Spinal cord (tissue), 10 donors: ENCODE data around the gene GLB1L. TPM values are rescaled to one million over a fixed set of nuclear protein-coding genes. Genes with fewer than 3 reads are reported as not detected.

ENCODE experiments used
- DNase-seq, 6 donors: peaks; one replicate each; pipeline versions ENCODE4 v3.0.0 to v3.0.0-alpha.2; 2013 to 2015; ENCODE audit warnings: low spot score in 6 of 6, low read depth in 4 of 6
- H3K27ac ChIP-seq: one replicate; pipeline ENCODE4 v1.5.1; 2013; ENCODE audit warnings: low read depth, low read length, control low read depth
- H3K27me3 ChIP-seq: one replicate; pipeline ENCODE4 v1.6.1; 2013; ENCODE audit warnings: low read length; ENCODE audit not compliant: control insufficient read depth, insufficient read depth
- H3K36me3 ChIP-seq: one replicate; pipeline ENCODE4 v1.6.1; 2013; ENCODE audit warnings: low read length; ENCODE audit not compliant: control insufficient read depth, insufficient read depth
- H3K4me1 ChIP-seq: one replicate; pipeline ENCODE4 v1.6.1; 2013; ENCODE audit warnings: low read length; ENCODE audit not compliant: control insufficient read depth, insufficient read depth
- H3K4me3 ChIP-seq: one replicate; pipeline ENCODE4 v1.5.1; 2013; ENCODE audit warnings: low read depth, low read length, control low read depth
- H3K9me3 ChIP-seq: one replicate; pipeline ENCODE4 v1.6.1; 2013; ENCODE audit warnings: low read length; ENCODE audit not compliant: control insufficient read depth, insufficient read depth
- WGBS: methylation state at CpG from one replicate; pipeline ENCODE4 v1.1.5; 2013; ENCODE audit warnings: missing lambda C conversion rate; ENCODE audit not compliant: insufficient coverage; 5-methylcytosine and 5-hydroxymethylcytosine counted together
- polyA plus RNA-seq, 2 donors: library from polyadenylated mRNA; unstranded; fragments of 120-200 nt; gene quantifications; one replicate each; pipeline ENCODE4 v1.2.1, GENCODE V29; 2013; ENCODE audit not compliant: insufficient read length in 2 of 2
- total RNA-seq, 2 donors: library from RNA; depleted of rRNA in 1 of 2; stranded (reverse); fragments of 120-200 nt in 1 of 2; fragments of >200 nt in 1 of 2; gene quantifications; one replicate each; pipeline versions ENCODE4 v1.2.3 to v1.2.4, GENCODE V29; 2013 to 2014
- donor health status: healthy.

Gene GLB1L
- total and polyA plus RNA-seq, 4 donors = 9.4 to 22.1 (median 11.7) TPM

DNA sequence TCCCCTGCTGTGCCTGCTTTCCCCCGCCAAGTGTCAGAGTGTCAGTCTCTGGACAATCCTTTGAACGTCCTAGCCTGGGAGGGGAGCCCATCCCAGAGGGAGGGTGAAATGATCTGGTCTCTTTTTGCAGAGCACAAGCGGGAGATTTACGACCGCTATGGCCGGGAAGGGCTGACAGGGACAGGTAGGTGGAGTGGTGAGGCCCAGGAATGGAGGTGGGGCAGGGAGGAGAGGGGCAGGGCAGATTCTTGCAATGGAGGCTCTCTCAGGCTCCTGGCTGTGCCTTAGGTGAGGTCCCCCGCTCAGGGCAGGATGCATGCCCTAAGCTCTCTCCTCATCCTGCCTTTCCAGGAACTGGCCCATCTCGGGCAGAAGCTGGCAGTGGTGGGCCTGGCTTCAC, 36.3 kb upstream of the GLB1L start:
- Histone ChIP-seq H3K36me3 (peaks cover 58% of the 10 kb centered on the region), H3K27me3 (no peaks in the 10 kb centered on the region), H3K9me3 (no peaks in the 10 kb centered on the region), H3K4me1 (peaks cover 70% of the 10 kb centered on the region), H3K27ac (no peak overlapping the region), H3K4me3 (no peak overlapping the region)
- DNase-seq = no peak
- 58% methylated on average over 8 of the region's 8 CpGs for WGBS

DNA sequence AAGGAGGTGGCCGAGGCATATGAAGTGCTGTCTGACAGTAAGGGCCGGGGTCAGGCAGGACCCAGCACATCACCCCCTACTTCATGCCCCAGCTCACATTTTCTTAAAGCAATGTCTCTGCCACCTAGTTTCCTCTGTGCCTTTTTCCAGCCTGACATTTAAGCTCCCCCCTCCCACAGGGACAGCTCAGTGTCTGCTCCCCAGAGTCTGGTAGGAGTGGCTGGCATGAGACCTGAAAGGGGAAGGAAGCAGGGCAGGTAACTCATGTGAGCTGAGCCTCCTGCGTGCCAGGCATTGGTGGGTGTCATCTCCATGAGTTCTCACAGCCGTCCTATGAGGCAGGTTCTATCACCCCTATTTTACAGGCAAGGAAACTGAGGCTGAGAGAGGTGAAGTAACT, 35.4 kb upstream of the GLB1L start:
- 93% methylated on average over 2 of the region's 4 CpGs for WGBS
- peaks cover 63% of the 10 kb centered on the region for H3K4me1 ChIP-seq
- no peak overlapping the region for H3K4me3 ChIP-seq
- H3K27me3 ChIP-seq = no peaks in the 10 kb centered on the region
- no peak for DNase-seq
- peaks cover 51% of the 10 kb centered on the region for H3K36me3 ChIP-seq
- H3K27ac ChIP-seq = peak overlapping the region; percentile 90
- H3K9me3 ChIP-seq = no peaks in the 10 kb centered on the region

DNA sequence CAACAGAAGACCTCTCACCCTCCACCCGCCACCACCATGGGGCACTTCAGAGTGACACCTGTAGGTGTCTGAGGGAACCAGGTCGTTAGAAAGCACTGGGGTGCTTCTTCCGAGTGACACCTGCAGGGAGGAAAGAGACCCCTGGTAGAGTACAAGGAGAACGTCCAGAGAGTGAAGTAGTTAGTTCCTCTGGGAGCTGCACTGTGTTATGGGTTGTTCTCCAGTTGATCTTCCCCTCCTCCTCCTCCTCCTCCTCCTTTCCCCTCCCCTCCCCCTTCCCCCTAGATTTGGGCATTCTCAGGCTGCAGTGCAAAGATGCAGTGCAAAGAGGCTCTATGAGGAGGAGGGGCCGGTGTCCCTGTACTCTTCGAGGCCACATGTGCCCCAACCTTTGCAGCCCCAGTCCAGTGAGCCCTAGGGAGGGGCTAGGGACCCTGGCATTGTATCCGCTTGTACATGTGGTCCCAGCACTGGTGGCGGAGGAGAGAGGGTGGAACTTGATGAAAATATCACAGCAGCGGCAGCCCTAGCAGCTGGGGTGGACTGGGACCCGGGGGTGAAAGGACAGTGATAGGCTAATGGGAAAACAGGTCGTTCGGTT, 34.8 kb upstream of the GLB1L start:
- peaks cover 45% of the 10 kb centered on the region for H3K36me3 ChIP-seq
- H3K27me3 ChIP-seq = no peaks in the 10 kb centered on the region
- no peak for DNase-seq
- 68% methylated on average over 6 of the region's 12 CpGs for WGBS
- no peaks in the 10 kb centered on the region for H3K9me3 ChIP-seq
- H3K4me3 ChIP-seq = peak overlapping the region; percentile 84
- H3K27ac ChIP-seq = peak overlapping the region; percentile 90
- H3K4me1 ChIP-seq = peaks cover 56% of the 10 kb centered on the region

DNA sequence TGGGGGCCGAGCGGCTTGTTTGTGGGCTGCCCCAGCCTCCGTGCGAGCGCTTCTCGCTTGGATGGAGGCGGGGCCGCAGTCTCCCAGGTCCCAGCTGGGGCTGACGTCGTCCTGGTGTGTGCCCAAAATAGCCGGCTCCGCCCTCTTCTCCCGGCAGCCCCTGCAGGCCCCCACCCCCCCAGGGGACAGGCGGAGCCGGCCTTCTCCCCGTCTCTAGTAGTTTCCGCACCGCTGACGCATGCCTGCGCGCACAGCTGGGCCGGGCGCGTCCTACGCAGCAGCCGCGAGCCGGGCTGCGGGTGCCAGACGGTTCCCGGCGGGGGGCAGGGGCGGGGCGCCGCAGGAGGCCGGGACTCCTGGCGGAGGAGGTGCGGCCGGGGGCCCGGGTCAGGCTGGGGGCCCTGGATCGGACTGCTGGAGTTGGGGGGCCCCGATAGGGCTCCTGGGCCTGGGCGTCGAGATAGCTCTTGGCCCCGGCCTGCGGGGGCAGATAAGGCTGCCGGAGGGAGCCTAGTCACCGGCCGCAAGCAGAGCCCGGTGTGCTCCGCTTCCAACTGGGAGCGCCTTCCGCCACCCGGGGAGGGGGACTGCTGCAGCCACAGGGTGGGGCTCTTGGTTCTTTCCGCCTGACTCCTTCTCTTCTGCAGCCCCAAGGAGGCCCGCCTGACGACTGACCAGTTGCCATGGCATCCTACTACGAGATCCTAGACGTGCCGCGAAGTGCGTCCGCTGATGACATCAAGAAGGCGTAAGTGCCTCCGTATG, 34.1 kb upstream of the GLB1L start, which contains the start of gene DNAJB2:
TSS of gene DNAJB2 (plus strand) at position 216 of the 765 bp plus-strand sequence. CDS start at position 684, 468 bp downstream.
- Histone ChIP-seq H3K4me1 (peaks cover 50% of the 10 kb centered on the region), H3K27ac (peak within 1 kb of the TSS; percentile 96), H3K27me3 (peaks cover 4% of the 10 kb centered on the region), H3K36me3 (peaks cover 38% of the 10 kb centered on the region), H3K9me3 (no peaks in the 10 kb centered on the region), H3K4me3 (peak within 1 kb of the TSS; percentile 84)
- DNase-seq = peak in 5 of 6 donors; percentile 90 to 99 (median 93)
- WGBS = under 1% methylated on average over 59 of the region's 65 CpGs

DNA sequence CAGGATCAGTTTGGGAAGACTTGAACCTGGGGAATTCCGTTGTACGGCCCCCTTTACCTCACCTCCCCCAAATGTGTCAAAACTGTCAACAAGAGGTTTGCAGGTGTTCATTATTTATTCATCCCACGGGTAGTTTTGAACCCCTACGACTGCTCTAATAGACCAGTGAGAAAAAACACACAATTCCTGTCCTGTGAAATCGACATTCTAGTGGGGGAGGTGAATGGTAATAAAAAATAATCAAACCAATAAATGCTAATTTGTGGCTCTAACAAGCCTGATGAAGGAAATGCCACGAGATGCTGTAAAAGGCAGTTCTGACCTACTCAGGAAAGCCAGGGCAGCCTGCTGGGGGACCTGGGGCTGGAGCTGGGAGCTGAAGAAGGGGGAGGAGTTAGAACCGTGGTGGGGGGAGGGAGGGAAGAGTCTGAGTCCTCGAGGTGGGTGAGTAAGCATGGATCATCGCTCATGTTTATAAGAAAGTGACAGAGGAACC, 33.5 kb upstream of the GLB1L start:
- Histone ChIP-seq H3K27me3 (peaks cover 8% of the 10 kb centered on the region), H3K9me3 (no peaks in the 10 kb centered on the region), H3K36me3 (peaks cover 32% of the 10 kb centered on the region), H3K4me3 (peak overlapping the region; percentile 84), H3K27ac (peak overlapping the region; percentile 96), H3K4me1 (peaks cover 50% of the 10 kb centered on the region)
- peak in 1 of 6 donors; percentile 22 for DNase-seq
- 15% methylated on average over 6 of the region's 9 CpGs for WGBS

DNA sequence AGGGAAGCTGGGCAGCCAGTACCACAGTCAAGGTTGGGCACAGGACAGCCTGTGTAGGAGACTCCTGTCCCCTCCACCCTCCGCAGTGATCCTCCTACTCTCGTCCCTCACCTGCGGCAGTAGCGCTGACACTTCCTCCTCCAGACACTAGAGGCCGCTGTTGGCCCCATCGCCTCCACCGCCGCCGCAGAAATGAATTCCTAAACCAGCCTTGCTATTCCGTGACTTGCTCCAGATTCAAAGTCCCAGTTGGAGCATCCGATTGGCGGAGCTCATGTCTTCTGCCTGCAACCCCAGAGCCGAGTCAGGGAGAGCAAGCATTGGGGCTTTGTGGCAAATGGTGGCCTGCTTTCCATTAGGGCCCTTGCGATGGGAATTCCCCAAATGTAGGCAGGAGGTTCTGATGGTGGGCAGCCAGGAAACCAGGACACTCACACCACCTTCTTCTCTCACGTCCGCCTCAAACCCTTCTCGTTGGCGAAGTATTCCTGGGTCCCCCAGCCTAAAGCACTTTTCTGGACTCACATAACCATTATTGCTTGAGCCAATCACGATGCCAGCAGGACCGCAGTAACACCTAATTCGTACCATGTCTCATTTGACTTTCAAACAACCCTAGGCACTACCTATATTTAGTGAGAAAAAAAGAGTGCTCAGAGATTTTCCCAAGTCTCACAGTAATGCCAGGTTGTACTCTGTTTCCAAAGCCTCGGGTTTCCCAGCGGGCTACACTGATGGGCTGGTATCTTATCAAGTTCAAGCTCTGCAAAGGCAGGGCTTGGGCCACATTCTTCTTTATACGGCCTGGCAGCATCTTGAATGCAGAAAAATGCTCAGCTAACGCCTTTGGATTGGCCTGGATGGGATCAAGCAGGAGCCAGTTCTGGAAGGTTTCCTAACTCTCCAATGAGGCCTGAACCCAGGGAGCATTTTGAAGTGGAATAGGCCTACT, 32.7 kb upstream of the GLB1L start:
- H3K9me3 ChIP-seq = no peaks in the 10 kb centered on the region
- H3K27ac ChIP-seq = peak overlapping the region; percentile 96
- H3K4me3 ChIP-seq = no peak overlapping the region
- peaks cover 8% of the 10 kb centered on the region for H3K27me3 ChIP-seq
- WGBS = 21% methylated on average over 22 of the region's 25 CpGs
- H3K4me1 ChIP-seq = peaks cover 47% of the 10 kb centered on the region
- peaks cover 24% of the 10 kb centered on the region for H3K36me3 ChIP-seq
- peak in 3 of 6 donors; percentile 72 to 95 (median 92) for DNase-seq

DNA sequence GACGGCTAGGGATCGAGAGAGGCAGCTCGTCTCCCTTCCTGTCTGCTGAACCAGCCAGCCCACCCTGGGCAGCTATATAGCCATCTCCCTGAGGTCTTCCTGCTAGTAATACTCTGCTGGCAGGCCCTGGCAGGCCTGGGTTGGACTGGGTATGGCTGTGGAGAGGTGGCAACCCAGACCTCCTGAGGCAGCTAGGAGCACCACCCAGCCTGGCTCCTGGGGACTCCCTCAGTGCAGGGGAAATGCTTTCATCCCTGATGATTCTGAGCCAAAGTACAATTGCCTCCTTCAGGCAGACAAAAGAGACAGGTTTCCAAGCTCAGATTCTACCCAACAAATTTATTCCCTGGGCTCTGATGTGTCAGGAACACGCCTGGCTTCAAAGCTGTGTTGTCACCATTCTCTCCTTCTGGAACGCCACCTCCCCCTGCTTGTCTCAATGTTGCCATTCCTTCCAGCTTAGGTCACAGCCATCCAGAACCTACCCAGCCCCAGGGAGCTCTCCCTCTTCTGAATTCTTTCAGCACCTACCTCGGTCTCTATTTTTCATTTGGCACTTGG, 29.2 kb upstream of the GLB1L start:
- H3K9me3 ChIP-seq = no peaks in the 10 kb centered on the region
- no peak overlapping the region for H3K4me3 ChIP-seq
- peaks cover 18% of the 10 kb centered on the region for H3K27me3 ChIP-seq
- H3K36me3 ChIP-seq = no peaks in the 10 kb centered on the region
- peaks cover 18% of the 10 kb centered on the region for H3K4me1 ChIP-seq
- WGBS = 34% methylated on average over 2 of the region's 6 CpGs
- DNase-seq = no peak
- no peak overlapping the region for H3K27ac ChIP-seq

DNA sequence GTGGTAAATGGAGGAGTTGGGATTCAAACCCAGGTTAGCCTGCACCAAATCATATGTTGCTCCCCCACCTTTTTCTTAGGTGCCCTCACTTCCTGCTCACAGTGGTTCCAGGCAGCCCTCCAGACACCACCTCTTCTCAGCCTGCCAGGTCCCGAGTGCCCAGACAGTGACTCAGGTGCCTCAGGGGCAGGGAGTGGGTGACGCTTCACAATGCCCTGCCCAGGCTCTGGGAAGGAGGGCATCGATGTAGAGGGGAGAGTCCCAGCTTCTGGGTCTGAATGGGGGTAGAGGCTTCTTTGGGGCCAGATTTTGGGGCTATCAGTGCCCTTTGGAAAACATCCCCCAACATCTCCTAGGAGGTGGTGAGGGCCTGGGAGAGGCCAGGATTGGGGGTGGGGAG, 28.7 kb upstream of the GLB1L start:
- Histone ChIP-seq H3K4me3 (no peak overlapping the region), H3K27ac (no peak overlapping the region), H3K36me3 (no peaks in the 10 kb centered on the region), H3K27me3 (peaks cover 18% of the 10 kb centered on the region), H3K9me3 (no peaks in the 10 kb centered on the region), H3K4me1 (peaks cover 16% of the 10 kb centered on the region)
- WGBS = 60% methylated on average over 1 of the region's 3 CpGs
- no peak for DNase-seq

DNA sequence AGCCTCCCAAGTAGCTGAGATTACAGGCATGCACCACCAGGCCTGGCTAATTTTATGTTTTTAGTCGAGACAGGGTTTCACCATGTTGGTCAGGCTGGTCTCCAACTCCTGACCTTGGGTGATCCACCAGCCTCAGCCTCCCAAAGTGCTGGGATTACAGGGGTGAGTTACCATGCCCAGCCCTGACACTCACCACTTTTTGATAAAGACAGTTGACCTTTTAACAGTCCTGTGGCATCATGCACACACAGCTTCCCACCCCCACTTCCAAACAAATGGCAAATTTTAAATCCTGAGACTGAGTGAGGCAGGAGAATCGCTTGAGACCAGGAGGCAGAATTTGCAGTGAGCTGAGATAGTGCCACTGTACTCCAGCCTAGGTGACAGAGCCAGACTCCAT, 27.8 kb upstream of the GLB1L start:
- 67% methylated on average over 1 of the region's 2 CpGs for WGBS
- Histone ChIP-seq H3K4me3 (no peak overlapping the region), H3K27me3 (peaks cover 18% of the 10 kb centered on the region), H3K4me1 (peaks cover 6% of the 10 kb centered on the region), H3K36me3 (no peaks in the 10 kb centered on the region), H3K27ac (no peak overlapping the region), H3K9me3 (no peaks in the 10 kb centered on the region)
- no peak for DNase-seq
